Sigmoid colon (tissue), 4 donors: ENCODE data around the gene ZYX.

ENCODE experiments used
- CTCF ChIP-seq, 4 experiments: fragments of 450-650 bp in 3 of 4; fragments of 200-600 bp in 1 of 4; IDR thresholded peaks; one replicate each; pipeline ENCODE4 v1.5.1; 2016 to 2019; ENCODE audit warnings: antibody characterized with exemption in 4 of 4, mild to moderate bottlenecking in 3 of 4, moderate library complexity in 2 of 4
- POLR2A ChIP-seq, 2 donors: fragments of 450-650 bp; IDR thresholded peaks; one replicate each; pipeline ENCODE4 v1.6.1; 2016; ENCODE audit warnings: antibody characterized with exemption in 2 of 2, mild to moderate bottlenecking in 2 of 2, moderate library complexity in 2 of 2
- POLR2AphosphoS5 ChIP-seq, 4 donors: sonication (generic); formaldehyde crosslinking; IDR thresholded peaks; one replicate each; pipeline ENCODE4 v1.6.1; 2017; ENCODE audit warnings: antibody characterized with exemption in 4 of 4

DNA sequence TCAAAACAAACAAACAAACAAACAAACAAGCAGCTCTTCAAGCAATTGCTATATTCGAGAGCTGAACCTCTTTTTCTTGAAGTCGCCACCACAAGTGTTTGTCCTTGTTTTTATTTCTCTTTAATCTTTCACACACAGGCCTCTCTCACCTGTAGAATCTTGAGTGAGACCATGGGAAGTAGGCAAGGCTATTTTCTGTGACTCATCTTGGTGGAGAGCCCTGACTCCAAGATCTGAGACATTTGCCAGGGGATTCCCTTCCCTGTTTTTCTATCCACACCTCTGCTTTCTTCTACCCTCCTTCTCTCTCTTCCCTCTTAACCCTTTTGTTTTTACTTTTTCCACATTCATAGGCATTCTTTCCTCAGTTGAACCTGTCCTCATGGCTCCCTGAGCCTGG, 54.1 kb downstream of the ZYX start:
- TF ChIP-seq CTCF (IDR thresholded peaks at IDR 0.05) (no peak), POLR2AphosphoS5 (IDR thresholded peaks at IDR 0.05) (no peak), POLR2A (IDR thresholded peaks at IDR 0.05) (no peak)
